Subcutaneous adipose tissue (tissue), 4 donors: ENCODE results near the gene RAB19. TPM values are rescaled to one million over a fixed set of nuclear protein-coding genes. Genes with fewer than 3 reads are reported as not detected.

Experiments used
- CTCF ChIP-seq: fragments of 450-650 bp; IDR thresholded peaks from one replicate; pipeline ENCODE4 v1.5.1; 2016; ENCODE audit warnings: low read depth, mild to moderate bottlenecking, control low read depth, antibody characterized with exemption, moderate library complexity
- total RNA-seq, 4 donors: library from RNA; depleted of rRNA; stranded (reverse); fragments of >200 nt; gene quantifications; one replicate each; pipeline ENCODE4 v1.1.0, GENCODE V29; 2016

Gene RAB19
- total RNA-seq, 4 donors from 2014 or later = not detected

- TF ChIP-seq CTCF = no peak
These were observed 13.2 kb upstream of the RAB19 start for GRCh38 chr7:140390466-140391190.

DNA sequence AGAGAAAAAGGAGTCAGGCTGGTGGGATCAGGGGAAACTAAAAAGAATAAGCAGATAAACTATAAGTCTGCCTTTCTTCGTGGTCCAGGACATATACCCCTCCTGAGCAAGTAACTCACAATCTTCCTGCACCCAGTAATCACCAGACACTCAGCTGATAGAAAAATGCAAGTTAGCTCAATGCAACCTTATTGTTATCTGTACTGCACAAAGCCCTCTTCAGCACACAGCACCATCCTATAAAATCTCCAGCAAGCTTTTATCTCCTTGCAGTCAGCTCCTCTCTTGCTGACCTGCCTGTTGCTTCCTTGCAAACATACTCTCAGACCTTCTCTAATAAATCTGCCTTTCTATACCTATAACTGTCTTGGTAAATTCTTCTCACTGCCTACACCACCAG lies 12.2 kb upstream of the RAB19 start:
- TF ChIP-seq CTCF = no peak

DNA sequence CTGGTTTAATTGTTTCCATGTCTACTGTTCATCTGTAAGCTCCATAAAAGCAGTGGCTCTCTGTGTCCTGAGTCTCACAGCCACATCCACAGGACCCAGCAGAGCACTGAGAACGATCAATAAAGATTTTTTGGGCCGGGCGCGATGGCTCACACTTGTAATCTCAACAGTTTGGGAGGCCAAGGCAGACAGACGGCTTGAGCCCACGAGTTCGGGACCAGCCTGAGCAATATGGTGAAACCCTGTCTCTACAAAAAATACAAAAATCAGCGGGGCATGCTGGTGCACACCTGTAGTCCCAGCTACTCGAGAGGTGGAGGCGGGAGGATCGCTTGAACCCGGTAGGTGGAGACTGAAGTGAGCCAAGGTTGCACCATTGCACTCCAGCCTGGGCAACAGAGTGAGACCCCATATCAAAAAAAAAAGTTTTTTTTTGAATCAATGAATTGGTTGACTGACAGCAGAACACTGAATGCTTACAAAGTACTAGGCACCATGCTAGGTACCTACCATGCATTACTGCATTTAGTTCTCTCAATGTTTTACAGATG lies 10.0 kb upstream of the RAB19 start:
- TF ChIP-seq CTCF = no peak

DNA sequence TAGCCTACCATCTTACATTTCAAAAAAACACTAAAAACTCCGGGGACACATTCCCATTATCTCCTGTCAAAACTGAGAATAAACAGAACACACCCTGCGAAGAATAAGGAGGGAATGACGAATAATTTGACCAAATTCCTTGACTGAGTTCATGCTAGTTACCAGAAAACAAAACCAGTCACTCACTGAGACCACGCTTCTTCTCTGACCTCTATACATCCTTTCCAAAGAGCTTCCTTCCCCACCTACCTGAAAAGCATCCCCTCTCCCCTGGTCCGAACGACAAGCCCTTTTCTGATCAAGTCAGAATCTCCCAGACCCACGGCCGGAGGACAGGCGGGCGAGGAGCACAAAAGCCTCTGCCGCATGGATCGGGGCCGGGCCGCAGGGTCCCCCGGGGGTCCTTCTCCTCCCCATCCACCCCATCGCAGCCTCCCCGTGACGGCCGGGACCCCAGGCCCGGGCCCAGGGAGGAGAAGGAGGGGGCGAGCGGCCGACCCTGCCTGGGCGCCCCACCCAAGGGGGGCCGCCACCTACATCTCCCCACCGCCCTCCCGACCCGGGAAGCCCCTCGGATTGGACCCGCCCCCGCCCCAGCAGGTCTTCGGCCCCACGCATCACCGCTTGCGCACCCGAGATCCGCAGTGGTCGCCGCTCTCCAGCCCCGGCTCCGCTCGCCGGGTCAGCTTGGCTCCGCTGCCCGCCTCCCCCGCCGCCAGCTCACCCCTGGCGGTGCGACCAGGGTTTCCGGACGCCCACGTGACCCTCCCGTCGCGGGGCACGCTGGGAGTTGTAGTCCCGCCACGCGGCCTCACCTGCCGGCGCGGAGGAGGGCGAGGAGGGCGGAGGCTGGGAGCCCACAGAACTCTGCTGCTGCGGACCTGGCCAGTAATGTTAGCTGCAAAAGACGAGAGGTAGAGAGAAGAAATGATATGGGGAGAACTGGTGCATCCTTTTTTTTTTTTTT lies 5.8 kb upstream of the RAB19 start, which contains the start of gene SLC37A3:
SLC37A3 (minus strand) TSS at position 747 of the 967 bp plus-strand sequence. CDS start 16,004 bp downstream, outside the sequence.
- no peak for TF ChIP-seq CTCF

GRCh38 chr7:140398821-140399220 lies 5.0 kb upstream of the RAB19 start:
- no peak for TF ChIP-seq CTCF

DNA sequence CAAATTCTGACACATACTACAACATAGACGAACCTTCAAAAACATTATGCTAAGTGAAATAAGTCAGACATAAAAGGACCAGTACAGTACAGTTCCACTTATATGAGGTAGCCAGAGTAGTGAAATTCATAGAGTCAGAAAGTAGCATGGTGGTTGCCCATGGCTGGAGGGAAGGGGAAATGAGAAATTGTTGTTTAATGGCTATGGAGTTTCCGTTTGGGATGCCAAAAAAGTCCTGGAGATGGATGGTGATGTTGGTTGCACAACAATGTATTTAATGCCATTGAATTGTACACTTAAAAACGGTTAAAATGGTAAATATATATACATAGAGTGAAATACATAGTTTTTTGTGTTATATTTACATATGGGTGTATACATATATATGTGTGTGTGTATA lies 3.5 kb upstream of the RAB19 start:
- TF ChIP-seq CTCF = no peak
